HG03469 (cell line): ENCODE data around the gene CYB5B.

ENCODE experiments used
- ATAC-seq: cut with Tn5 transposase; IDR thresholded peaks from one replicate; pipeline ENCODE4 v1.9.1; 2021; ENCODE audit warnings: mild to moderate bottlenecking, moderate library complexity, moderate number of reproducible peaks; ENCODE audit not compliant: unreplicated experiment

The CYB5B gene

DNA sequence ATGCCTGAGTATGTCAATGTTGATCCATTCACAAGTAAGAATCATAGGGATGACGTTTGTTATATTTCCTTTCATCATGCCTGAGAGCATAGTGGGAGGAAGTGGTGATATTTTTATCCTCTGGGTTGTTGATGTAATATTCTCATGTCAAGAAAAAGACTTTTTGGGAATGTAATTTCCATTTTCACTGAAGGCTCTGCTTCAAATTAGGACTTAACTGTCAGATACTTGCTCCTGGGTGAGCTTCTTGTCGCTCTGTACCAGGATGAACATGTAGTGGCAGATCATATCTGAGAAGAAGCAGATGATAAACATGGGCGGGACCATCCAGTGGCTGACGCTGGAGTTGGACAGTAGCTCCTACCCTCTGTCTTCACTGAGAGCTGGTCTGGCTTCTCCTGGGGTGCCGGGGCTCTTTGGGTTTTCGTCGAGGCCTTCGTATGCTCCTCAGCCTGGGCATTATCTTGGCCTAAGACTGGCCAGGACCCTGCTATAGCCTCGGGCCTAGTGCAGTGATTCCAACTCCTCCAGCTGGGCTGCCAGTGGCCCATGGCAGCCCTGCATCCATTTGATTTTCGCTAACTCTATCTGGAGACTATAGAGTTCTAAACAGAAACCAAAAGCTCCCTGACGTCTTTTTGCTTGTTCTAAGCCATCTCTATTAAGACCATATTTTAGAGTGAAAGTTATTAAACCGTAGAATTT is 19.7 kb downstream of the CYB5B start:
- ATAC-seq: no peak

DNA sequence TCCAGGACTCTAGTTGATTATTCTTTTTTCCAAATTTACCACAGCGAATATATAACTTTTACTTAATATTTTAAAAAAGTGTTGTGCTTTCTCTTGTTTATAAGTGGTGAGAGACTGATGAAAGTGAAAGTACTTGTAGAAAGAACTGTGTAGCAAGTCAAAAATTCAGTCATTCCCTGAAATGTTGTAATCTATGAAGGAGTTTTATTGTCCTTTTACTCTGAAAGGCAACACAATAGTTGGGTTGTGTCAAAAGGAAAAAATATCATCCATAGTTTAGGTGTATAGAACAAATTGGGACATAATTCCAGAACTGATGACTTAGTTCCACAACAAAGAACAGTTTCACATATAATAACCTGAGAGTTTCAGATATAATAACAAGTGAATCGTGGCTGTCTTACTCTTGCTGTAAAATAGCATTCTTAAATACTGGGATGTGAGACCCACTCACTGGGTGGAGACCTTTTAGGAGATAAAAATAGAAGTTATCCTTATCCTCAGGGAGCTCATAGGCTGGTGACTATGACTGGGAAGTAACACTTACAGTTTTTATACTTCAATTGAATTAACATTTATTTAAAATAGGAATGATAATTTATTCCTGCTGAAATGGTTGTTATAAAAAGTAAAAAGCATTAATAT is 20.6 kb downstream of the CYB5B start:
- no peak for ATAC-seq

DNA sequence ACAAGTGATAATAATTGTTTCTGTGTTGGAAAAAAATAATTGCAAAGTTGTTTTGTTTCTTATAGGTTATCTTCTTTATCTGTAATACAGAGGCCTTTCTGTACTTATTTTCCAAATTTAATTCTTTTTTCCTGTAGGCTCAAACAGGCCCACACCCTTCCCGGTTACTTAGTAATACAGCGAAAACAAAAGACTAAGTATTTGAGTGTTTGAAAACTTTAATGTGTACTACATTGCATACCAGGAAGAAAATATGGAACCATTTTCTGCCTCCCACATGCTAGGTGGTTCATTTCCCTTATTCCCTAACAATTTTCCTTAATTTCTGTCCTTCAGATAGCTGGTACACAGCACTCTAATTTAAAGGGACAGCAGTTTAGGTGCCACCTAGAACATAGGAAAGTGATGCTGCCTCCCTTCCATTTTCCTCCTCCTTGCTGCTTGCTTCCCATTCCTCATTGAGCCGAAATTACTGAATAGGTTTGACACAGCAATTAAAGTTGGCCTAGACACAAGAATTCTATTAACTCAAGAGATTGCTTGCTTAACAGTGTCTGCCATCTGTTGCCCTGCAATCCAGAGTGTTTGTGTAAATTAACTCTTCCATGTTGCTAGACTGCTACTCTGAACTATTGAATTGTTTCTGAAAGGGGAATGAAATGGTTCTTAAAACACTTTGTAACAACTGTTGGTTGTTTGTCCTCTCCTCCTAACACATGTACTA is 24.2 kb downstream of the CYB5B start:
- no peak for ATAC-seq

DNA sequence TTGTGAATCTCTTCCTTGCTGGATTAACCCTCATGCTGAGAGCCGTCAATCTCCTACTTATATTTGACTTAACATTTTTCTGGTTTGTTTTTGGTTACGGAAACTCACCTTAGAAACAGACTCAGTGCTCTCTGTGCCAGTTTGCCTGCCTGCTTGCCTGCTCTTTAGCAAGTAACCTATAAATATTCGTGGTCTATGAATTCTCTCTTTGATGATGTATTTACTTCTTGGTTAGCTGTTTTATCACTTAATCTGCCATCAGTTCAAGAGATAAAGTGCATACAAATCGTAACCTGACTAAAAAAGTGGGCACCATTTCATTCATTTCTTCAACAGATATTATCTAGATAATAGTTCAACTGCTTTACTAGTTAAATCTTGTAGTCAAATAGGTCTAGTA is 26.7 kb downstream of the CYB5B start:
- no peak for ATAC-seq

DNA sequence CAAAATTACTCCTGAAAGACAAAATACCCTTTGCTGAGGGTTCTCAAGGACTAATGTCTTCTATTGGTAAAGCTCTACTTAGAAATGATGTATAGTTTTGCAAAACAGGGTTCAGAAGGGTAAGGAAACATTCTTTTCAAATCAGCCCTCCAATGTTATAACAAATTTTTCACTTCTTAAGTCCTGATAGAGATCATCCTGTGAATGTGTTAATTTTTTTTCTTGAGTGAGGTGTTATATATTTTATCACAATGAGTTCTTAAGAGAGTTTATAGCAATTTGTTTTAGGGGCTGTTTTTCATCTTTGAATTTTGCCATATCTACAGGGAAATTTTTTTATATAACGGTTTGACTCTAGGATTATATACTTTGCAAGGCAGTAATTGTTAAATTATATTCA is 29.5 kb downstream of the CYB5B start:
- ATAC-seq: no peak

DNA sequence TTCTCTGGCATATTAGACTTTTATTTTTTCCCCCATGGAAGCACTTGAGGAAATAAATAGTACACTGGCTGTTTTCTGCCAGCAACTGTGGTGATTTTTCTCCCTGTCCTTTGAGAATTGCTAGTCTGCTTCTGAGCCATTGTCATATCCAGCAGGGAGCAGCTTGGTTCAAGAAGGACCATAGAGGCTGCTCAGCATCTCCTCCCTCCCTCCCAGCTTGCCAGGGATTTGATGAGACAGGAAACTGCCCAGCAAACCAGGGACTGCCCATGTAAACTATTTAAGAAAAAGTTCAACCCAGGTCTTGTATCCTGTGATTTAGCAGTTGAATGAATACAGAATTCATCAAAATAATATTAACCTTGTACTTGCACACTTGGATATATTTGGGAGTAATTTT is 39.5 kb downstream of the CYB5B start:
- ATAC-seq: no peak

DNA sequence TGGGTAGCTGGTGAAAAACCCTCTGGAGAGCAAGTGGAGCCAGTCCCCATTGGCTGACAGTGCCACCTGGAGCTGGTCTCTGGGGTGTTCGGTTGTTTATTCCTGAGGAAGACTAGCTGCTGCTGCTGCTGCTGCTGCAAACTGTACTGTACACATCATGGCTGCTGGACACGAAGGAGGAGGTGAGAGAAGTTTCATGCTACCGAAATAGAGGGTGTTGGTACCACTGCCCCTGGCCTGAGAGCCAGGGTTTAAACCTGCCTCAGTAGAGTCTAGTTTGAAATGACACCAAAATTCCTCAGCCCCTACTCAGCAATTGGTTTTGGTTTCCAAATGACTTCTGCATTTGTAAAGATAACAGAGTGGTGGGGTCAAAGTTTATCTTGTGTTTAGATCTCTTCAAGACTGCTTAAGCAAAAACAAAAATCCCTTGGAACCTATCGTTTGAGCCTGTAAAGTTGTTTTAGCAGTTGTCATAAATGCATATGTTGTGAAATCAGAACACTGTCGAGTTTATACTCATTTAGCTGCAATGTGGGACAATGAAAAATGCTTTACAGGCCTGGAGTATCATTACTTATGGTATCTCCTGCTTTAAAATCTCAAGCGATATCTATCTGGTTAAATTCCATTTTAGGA is 40.8 kb downstream of the CYB5B start:
- no peak for ATAC-seq

DNA sequence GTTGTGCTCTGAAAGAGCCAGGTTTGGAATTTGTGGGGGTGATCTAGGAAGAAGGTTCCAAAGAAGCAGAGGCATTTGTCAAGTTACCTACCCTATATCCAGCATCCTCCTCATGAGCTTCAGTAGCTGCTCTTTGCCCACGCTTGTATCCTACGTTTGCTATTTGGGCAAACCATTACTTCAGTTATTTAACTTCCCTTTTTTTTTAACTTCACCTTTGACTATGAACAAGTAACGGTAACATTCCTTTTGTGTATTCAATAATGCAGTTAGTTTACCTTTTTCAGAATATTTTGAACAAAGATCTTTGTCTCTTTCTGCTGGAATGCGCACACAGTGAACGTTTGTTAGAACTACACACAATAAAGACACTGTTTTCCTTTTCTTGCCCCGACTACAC is 41.5 kb downstream of the CYB5B start:
- ATAC-seq: no peak

DNA sequence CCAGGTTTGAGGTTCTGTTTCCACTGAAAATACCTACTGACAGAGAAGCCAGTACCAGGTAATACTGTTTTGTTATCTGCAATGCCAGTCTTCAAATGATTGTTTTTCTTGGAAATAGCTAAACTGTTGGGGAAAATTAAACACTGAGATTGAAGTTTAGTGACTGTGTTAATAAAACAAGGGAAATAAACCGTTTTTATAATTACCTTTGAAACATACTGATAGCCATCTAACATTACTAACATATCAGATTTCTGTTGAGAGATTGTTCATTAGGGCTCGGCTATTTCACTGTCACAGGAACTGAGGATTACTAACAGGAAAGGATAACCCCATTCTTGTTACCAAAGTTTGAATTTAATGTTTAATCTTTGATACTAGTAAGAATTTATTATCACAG is 42.1 kb downstream of the CYB5B start:
- ATAC-seq: no peak

DNA sequence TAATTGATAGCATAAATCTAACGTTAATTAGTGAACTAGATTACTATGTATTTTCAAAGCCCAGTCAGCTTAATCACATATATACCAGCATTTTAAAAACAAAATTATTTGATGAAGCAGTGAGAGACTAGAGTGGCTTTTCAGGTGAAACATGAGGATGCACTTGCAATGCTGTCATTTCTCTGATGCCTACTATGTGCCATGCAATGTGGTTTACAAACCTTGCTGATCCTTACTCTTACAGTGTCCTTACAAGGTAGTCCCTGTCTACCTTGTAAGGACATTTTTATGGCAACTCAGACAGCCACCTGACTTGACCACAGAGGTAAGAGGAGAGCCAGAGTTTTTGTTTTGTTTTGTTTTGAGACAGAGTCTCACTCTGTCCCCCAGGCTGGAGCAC is 42.7 kb downstream of the CYB5B start:
- no peak for ATAC-seq

DNA sequence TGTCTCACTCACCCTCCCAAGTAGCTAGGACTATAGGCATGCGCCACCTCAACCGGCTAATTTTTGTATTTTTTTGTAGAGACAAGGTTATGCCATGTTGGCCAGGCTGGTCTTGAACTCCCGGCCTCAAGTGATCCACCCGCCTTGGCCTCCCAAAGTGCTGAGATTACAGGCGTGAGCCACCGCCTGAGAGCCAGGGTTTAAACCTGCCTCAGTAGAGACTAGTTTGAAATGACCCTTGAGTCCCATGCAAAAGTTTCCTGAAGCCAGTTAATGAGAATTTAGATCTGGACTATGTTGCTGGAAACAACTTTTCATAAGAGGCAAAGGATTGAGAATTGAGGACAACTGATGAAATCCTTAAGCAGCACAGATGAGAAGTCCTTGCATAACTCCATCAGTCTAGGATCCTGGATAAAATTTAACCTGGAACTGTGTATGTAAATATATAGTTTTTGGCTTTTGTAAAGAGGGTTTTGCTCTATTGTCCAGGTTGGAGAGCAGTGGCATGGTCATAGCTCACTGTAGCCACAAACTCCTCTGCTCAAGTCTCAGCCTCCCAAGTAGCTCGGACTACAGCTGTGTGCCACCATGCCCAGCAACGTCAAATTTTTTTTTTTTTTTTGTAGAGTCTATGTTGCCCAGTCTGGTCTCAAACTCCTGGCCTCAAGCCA is 43.2 kb downstream of the CYB5B start:
- no peak for ATAC-seq

DNA sequence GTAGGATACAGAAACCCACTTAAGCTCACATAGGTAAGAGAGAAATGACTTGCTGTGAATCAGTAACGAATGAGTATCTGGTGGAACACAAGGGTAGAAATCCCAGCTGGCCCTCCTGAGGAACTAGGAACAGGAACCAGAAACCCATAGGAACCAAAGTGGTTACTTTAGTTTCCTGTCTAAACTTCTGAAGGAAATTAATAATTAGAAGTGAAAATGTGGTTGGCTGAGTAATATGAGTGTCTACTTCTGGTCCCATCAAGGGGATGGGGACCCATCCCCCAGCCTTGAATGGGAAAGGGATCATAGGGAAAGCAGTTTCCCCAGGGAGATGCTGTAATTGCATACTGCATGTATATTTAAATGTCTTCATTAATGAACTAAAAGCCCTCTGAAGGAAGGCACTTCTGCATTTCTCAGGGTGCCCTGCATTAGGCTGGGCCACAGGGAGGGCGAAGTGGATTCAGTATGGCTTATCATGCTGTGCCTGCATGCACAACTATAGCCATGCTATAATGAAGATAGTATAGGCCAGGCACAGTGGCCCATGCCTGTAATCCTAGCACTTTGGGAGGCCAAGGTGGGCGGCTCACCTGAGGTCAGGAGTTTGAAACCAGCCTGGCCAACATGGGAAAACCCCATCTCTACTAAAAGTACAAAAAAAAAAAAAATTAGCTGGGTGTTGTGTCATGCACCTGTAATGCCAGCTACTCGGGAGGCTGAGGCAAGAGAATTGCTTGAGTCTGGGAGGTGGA is 45.6 kb downstream of the CYB5B start:
- ATAC-seq: no peak

DNA sequence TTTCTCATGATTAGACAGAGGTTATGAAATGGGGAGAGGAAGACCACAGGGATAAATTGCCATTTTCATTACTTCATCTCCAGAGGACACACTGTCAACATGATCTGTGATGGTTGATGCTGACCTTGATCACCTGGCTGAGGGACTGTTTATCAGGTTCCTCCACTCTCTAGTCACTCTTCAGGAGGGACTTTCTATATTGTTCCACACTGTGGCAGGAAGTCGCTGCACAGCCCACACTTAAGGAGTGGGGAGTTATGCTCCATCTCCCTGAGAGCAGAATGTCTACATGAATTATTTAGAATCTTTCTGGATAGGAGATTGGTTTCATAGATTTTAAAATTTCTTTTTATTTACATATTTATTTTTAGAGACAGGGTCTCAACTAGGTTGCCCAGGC is 46.7 kb downstream of the CYB5B start:
- no peak for ATAC-seq

DNA sequence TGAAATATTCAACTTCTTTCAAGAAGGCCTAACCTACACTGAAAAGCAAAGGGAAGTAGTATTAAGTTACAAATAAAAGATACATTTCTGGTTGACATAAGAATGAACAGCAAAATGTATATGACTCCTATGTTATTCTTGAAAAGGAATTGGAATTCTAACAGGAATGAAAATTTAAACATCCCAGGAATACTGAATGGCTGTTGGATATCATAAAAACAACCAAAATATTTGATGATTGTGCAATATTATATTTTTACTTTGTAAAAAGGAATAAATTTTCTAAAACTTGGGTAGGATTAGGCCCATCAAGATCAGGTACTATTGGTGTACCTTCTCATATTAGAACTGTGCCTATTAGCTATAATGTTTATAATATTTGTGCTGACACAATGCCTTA is 50.0 kb downstream of the CYB5B start:
- ATAC-seq: no peak

DNA sequence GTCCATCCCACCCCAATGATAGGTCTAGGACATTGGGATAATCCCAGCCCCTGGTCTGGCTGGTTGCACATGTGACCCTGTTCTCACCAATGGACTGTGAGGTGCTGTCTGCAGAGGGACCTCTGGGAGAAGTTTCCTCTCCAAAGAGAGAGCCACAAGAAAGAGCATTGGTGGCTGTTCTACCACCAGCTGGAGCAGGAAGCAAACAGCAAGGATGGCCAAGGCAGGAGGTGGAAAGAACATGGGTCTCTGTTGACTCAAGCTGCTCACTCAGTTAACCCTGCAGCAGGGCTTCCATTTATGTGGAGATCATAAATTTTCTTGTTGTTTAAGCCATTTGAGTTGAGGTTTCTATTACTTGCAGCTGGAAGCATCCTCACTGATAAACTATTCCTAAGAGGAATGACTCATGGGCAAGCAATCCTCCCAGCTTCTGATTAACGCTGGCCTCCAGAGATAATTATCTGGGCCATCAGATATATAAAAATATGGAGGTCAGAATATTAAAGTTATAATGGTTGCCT is 52.6 kb downstream of the CYB5B start:
- no peak for ATAC-seq

DNA sequence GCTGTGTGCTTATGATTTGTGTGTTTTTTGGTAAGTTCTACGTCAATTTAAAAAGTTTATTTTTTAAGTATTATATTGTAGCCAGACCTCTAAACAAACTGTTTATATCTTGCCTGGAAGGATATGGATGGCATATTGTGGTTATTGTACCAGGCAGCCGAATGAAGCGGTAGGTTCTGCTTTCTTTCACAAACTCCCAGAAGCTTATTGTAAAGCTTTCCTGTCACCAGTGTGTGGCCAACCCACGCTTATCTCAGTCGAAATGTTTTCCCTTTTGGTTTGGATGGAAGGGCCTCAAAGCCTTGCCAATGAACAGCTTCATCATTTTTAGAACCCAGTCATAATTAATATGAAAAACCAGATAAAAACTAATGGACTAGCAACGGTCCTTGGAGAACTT is 53.1 kb downstream of the CYB5B start:
- ATAC-seq: no peak

DNA sequence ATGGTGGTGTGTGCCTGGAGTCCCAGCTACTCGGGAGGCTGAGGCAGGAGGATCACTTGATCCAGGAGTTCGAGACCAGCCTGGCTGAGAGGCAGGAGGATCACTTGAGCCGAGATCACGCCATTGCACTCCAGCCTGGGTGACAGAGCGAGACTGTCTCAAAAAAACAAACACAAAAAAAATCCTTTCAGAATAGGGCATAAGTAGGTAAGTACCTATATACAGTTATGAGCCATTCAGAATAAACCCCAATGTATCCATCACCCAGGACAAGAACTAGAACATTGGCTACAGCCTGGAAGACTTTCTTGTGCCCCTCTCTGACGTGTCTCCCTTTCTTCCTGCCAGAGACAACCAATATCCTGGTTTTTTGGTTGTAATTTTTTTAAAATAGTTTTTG is 54.3 kb downstream of the CYB5B start:
- ATAC-seq: no peak

DNA sequence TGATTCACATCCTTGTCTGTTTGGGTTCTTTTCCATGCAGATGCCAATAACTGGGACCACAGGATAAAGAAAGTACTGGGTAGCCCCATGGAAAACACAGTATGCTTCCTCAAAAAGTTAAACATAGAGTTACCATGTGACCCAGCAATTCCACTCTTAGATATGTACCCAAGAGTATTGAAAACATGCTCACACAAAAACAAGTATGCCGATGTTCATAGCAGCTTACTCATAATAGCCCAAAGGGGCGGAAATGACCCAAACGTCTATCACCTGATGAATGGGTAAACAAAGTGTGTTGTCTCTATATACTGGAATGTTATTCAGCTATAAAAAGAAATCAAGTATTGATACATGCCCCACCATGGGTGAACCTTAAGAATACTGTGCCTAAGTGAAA is 55.4 kb downstream of the CYB5B start:
- ATAC-seq: no peak

DNA sequence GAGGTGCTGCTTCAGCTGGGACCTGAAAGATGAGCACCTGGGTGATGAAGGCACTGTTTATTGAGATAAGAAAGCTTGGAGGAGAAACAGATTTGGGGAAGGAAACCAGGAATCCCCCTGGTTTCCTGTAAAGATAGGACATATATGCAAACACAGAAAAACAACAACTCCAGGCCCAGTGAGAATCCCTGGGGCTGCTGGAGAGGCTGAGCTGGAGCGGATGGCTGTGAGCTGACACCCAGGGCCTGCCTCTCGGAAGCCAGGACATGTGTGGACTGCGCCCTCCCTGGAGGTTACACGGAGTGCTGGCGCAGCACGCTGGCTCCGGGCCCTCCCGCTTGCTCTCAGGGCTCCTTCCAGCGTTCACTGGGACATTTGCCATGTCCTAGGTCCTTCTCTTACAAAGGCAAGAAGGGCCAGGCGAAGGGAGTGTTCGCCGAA is 57.5 kb downstream of the CYB5B start:
- ATAC-seq: no peak

DNA sequence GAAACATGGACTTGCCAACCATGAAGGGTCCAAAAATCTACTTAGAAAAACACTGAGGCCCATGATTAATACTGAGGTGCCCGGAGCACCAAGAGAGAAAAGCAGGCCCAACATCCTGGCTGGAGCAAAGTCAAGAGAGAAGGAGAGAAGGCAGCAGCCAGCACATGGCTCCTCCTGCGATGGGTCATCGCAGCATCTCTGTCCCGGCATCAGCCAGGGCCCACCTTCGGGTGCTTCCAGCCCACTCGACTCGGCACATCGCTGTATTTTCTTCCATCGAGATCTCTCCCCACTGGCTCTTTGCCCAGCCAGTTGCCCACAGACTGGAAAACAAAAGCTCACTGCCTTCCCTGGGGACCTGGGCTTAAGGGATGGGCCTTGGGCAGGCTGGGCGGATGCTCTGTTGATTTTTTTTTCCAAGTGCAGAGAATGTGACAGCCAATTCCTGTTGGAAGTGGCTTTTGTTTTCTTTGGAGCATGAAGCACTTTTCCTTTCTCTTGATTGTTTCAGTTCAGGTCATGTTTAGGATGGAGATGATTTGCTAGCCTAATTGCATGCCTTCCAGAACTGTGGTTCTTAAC is 58.1 kb downstream of the CYB5B start:
- no peak for ATAC-seq
